HG02885 (cell line): Measurements from ENCODE around the gene NMNAT3.
"Not testable (repeated sequence)": the region's sequence is repeated elsewhere in the genome, so short reads cannot be mapped to it uniquely, and the experiment has no call there.

Source experiments
- ATAC-seq: cut with Tn5 transposase; IDR thresholded peaks from one replicate; pipeline ENCODE4 v1.9.1; 2021; ENCODE audit warnings: mild to moderate bottlenecking; ENCODE audit not compliant: unreplicated experiment, poor library complexity

Gene NMNAT3

DNA sequence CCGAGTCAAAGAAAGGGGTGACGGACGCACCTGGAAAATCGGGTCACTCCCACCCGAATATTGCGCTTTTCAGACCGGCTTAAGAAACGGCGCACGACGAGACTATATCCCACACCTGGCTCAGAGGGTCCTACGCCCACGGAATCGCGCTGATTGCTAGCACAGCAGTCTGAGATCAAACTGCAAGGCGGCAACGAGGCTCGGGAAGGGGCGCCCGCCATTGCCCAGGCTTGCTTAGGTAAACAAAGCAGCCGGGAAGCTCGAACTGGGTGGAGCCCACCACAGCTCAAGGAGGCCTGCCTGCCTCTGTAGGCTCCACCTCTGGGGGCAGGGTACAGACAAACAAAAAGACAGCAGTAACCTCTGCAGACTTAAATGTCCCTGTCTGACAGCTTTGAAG lies 86.6 kb downstream of the NMNAT3 start:
- ATAC-seq = not testable (repeated sequence)

DNA sequence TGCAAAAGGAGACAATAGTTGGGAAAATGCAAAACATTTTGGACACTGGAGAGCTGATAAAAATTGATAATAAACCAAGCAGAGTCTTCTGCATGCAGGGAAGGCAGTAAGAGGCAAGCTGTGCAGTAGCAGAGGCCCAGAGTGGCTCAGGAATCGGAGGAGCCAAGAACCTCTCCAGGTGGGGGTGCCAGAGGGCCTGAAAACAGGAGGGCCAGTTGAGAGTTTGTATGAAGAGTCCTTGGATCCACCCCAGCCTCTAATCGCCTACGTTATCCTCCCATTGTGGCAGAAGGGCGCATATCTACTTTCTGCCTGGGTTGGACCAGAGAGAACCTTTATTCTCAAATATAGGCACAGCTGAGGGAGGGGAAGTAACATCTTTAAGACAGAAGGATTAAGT lies 89.3 kb downstream of the NMNAT3 start:
- ATAC-seq = no peak

DNA sequence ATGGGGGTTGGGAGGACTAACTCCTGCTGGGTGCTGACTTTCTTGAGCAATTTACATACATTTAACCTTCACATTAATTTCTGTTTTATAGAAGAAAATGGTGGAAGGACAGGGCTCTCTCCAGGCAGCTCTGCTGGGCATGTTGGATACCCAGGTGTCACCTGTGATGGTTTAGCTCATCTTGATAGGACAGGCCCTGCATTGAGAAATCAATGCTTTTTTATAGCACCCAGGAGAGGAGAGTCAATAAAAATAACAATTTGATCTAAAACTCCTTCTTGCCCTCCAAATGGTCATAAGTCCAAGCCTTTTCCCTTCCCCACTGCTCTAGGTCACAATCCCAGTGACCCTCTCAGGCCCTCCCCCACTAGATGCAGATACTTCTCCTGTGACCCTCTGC lies 90.0 kb downstream of the NMNAT3 start:
- no peak for ATAC-seq

DNA sequence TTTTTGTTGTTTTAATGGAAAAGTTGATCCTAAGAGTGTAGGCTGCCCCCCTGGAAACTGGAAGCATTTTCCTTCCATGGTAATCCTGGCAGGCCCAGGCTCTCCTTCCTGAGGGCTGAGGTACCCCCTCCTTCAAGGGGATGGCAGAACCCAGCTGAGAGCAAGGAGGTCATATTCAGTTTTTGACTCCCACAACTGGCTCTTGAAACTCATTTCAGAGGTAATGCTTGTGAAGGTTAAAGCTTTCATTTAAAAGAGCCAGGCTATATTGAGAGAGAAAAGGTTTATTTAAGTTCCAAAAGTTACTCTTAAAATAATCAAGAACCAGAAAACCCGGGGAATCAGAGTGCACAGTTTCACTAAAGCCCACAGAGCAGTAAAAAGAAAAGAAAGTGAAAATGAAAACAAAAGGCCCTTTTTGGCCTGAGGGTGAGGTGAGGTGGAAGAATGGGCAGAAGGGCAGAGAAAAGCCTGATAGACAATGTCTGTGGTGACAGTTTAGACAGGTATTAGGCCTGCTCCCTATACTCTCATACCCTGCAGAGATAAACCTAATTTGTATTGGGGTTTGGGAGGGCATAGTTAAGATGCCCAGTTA lies 91.3 kb downstream of the NMNAT3 start:
- peak; percentile 94 for ATAC-seq

DNA sequence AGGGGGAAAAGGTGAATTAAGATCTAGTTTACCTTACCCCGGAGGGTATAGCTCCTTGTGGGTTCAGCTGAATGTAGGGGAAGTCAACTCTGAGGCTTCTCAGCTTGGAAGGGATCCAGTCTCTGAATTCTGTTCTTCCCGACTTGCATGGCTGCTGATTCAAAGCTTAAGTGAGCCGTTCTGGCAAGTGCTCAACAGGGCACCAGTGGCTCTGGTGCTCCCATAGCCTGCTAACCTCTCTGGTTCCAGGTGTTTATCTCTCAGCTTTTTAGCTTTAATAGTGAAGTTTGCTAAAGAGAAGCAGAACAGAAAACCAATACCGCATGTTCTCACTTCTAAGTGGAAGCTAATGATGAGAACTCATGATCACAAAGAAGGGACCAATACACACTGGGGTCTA lies 92.0 kb downstream of the NMNAT3 start:
- ATAC-seq = no peak

DNA sequence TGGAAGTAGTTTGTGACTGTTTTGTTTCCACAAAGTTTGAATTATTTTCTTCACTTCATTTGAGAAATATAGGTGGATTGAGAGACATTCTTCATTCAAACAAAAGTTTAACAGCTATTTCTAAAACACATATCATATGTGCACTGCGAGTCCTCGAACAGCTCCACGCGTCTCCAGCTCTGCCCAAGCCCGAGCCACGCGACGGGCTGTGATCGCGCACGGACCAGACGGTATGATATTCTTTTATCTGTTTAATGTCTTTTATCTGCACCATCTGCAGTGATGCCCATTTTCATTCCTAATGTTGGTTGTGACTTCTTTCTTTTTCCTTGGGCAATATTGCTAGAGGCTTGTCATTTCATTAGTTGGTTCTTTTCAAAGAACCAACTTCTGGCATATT lies 94.1 kb downstream of the NMNAT3 start:
- not testable (repeated sequence) for ATAC-seq

DNA sequence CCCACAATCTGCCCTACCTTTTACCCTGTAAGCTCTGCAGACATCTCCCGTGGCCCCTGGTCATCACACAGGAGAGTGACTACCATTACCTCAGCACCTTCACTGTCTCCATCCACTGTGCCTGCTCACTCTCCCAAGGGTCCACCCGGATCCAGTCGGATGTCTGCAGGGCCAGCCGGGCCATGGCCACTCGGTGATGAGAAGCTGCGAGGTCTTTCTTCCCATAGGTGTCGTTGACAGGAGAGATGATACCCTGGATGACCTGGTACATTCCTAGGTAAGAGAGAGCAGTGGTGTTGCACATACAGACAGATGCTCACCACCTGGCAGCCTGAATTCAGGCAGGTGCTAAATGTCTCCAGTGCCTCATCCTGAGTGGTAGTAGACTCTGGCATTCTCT lies 99.0 kb downstream of the NMNAT3 start:
- ATAC-seq = no peak

DNA sequence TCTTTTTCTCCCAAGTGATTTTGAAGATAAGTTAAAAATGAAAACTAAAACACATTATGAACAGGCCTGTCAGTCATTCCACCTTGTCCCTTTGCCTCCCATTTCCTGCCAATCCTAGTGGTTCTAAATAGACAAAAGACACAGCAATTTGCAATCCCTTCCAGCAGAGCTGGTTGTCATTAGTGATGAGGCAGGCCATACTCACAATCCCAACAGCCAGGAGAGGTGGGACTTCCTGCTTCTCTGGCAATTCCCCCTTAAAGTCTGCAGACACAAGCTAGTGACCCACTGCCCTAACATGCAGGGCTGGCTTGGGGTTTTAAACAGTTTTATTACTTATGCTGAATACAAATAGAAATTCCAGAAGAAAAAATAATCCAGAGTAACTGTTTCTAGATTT lies 99.9 kb downstream of the NMNAT3 start:
- no peak for ATAC-seq

DNA sequence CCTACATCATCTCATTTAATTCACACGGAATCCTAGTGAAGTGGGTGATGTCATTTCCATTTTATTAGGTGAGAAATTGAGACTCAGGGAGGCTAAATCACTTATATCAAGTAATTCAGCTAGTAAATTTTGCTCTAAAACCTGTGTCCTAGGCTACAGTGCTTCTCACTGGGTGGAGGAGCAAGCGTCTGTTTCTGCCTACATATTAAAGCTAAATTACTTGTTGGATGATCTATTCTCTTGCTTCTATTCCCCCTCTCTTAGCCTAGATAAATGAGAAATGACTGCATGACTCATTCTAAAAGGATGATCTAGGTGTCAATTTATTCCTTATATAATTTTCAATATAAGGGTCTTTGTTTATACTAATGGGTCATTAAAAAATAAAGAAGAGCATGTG lies 100.4 kb downstream of the NMNAT3 start:
- ATAC-seq = no peak

DNA sequence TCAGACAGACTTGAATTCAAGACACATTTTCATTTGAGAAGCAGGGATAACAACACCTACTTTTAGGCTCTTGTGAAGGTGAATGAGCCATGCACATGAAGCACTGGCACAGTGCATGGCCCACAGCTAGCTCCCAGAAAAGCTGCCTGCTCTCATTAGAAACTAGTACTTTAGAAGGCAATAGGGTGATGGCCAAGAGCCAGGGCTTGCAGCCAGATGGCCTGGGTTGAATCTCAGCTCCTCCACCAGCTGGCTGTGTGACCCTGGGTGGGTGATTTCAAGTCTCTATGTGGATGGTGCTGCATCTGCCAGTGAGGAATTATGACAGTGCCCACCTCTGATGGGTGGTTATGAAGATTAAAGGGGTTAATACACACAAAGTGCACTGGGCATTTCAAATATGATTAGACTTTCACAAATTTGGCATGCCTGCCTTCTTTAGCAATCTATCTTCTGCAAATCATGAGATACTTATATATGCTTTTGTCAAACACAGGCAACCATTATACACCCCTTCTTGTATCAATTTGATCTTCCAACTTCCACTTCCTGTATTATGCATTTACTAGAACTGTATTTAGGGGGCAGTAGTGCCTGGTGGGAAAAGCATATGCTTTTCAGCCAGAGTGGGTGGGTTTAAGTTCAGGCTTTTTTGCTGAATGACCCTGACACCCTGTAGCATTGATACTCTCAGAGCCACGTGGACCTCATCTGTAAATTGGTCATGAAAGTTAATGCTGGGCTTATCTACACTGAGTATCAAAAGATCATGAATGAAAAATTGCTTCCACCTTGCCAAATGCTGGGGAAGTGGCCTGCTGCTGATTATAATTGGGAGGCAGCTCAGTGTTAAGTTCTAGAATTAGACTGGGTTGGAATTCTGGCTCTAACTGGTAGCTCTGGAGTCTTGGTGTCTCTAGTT lies 103.5 kb downstream of the NMNAT3 start:
- ATAC-seq = no peak

DNA sequence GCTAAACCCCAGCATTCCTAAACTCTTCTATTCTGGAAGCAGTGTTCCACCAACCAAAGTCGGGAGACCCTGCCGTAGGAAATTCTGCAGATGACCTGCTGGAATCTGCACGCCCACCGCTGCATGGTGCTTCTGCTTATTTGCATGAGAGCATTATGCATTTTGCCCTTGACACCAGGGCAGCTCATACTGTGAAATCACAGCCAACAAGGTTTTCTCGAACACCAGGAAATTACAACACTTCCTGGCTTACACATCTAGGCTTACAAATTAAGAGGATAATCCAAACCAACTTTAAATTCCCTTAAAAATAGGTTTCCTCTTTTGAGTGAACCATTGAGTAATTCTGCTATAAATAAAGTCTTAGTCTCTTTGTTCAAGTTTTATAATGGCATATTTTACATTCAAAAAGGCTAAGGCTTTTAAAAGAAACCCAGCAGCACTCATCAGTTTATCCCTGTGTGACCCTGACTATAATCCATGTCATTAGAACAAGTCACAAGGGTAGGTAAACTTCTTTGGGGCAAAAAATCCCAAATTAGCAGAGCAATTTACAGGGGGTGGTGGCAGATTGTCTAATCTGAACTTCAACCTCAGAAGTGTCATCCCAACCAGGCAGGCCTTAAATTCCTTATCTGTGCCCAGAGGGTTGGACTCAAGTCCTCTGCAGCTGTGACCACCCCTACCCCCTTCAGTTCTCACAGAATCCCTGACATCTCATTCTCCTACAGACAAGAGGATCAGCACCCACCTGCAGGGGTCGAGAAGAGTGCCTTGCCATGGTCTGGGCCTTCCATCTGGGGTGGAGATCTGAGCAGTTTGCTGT lies 104.7 kb downstream of the NMNAT3 start:
- ATAC-seq = no peak

DNA sequence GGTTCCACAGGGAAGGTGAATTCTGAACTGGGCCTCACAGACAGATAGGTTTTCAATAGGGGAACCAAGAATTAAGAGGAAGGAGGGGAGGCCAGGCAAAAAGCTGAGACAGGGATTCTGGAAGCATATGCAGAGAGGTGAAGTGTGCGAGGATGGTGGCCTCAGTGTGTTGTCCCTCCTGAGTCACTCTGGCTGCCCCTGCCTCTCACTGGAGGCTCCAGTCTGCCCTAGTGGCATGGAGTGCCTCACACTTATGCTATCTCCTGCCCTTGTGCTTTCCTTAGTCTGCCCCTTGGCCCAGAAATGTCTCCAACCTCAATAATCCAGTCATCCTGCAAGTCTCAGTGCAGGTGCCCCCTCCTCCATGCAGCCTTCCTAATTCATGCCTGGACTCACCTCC lies 106.1 kb downstream of the NMNAT3 start:
- no peak for ATAC-seq

DNA sequence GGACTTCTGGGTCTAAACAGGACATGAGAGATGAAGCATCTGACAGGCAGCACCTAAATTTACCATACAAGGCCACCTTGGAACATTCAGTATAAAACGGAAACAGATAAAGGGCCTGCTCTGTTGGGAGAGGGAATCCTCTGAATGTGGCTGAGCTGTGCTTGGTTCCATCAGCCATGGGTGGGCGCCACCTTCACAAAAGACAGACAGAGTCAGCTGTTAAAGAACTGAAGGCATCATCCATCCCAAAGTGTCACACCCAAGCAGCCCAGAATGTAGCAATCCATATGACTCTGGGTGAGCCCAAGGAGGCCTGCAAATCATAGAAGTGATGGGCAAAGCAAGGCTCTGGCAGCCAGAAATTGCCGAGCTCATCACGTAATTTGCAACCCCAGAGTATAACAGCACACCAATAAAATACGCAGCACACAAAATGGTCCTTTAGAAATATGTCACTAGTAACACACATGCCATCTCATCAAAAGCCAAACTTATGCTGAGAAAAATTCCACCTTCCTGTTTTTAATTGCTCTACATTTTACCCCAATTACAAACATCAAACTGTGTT lies 113.4 kb downstream of the NMNAT3 start:
- ATAC-seq = no peak

DNA sequence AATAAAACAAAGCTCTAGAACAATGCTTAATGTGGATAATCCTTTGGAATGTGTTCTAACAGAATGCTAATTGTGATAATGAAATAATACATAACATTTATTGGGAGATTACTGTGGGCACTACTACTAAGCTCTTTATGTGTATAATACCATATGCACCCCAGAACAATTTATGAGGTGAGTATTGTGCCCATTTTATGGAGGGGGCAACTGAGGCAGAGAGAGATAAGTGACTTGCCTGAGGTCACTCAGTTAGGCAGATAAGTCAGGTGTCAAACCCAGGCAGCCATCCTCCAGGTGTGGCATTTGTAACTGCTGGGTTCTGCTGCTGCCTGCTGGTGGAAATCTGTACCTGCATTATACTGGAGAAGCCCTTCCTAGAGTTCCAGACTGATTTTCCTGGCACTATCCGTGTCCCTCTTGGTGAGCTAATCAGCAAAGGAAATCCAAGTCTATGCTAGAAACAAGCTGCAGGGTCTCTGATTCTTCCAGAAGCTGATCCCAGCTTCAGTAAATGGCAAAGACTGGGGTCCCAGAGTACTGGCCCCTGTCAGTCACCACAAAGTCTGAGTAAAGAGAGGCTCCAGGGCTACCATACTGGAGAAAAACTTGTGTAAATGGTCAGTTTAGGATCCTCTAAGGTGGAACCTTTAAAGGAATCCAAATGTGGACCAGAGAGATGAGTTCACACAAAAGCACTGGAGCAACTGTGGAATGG lies 115.7 kb downstream of the NMNAT3 start:
- peak; percentile 45 for ATAC-seq

DNA sequence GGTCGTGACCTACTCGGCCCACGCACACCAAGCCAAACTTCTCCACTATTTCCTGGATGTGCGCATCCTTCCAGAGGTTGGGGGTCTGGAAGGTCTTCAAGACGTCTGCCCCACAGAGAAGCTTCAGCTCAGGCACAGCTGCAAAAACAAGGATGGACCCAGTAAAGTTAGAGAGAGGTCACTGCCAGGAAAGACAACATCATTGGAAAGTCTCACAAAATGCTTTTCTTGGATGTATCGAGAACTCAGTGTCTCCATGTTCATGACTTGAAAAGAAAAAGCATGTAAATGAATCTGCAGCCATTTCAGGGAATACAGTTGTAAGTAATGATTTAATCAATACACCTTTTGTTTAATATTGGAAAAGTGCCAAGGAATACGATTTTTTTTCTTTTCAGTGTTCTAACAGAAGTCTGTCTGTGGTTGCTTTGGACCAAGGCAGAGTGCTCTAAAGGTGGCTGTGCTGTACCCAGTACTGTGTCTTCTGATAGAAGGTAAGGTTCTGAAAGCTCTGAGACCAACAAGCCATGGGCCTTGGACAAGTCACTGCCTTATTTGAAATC lies 116.4 kb downstream of the NMNAT3 start:
- no peak for ATAC-seq

DNA sequence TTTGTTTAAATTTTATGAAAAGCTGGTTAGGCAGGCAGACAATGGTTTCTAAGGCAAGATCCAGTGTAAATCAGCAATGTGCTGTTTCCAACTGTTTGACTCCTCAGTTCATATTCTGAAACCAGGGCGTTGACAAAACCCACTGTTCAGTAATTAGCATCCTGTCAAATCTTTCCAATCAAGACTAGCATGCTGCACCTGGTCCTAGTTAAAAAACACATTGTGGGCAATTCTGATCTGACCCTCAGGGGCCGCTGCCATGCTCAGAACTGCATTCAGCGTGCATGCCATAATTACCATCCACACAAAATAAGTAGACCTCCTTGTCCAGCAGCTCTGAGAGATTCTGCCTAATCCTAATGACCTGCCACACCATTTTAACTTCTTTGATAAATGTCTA lies 117.4 kb downstream of the NMNAT3 start:
- ATAC-seq = no peak

DNA sequence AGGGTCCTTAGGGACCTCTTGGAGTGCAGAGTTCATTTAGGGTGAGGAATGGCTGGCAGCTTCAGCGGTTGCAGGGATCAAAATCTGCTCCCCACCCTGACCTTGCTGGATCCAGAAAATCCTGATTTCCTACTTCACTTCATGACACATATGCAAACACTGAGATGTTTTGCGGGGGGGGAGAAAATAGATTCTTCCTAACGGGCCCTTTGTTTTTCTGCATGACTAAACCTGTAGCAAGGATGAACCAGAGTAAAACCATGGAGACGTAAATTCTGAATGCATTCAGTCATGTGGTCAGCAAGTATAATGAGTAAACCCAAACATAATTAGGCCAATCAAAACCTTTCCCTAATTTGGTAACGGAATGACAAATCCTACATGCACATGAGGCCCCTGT lies 118.2 kb downstream of the NMNAT3 start:
- ATAC-seq = no peak

DNA sequence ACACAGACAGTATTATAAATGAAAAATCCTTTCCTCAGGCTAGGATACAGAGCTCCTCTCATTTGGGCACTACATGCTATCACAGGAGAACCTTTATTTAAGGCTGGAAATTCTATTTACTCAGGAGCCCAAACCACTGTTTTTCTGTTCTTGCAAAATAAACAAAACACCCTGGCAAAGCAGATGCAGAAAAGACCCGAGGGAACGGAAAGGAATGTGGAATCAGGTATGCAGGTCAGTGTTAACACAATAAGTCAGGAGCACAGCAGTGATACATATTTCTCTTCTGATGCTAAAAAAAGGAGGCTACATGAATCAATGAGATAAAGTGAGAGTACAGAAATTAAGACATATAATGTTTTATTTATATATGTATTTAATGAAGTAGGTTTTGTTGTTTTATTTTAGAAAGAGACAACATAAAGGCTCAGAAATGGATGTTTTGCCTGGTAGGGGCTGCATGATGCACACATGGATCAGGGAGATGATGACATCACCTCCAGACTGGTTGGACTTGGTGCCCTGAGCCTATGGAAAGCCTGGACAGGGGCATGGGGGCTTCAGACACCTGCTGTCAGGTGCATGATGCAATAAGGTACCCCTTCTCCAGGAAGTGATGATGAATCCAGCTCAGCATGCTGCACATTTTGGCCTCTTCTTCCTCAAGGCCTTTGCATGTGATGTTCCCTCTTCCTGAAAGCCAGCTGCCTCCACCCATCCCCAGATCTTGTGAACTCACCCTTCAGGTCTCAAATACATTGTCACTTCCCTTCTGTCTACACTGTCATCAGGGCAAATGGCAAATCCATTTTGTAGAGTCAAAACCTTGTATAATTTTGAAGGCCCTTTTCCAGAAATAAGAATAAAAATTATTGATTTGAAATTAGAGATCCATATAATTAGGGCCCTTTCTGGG lies 119.2 kb downstream of the NMNAT3 start:
- ATAC-seq = no peak

DNA sequence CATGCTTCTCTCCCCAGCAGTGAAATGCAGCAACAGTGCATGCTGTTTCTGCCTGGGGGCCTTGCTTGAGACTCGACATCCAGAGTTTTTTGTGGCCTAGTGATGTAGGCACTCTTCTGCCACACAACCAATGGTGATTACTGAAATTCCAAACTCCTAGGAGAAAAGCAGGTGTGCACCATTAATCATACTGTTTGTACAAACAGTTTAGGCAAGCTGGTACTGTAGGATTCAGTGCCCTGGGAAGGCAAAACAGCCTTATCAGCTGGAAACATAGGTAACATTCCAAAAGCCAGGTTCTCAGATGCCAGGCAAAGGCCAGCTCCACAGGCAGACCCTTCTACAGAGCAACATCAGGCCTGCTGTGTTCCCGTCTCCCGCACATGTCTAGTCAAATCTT lies 120.7 kb downstream of the NMNAT3 start:
- no peak for ATAC-seq
